HG02623 (cell line): ENCODE results near the gene VAX1.
"Not testable (repeated sequence)": the region's sequence is repeated elsewhere in the genome, so short reads cannot be mapped to it uniquely, and the experiment has no call there.

Source experiments
- ATAC-seq: cut with Tn5 transposase; IDR thresholded peaks from one replicate; pipeline ENCODE4 v1.9.1; 2021; ENCODE audit warnings: moderate library complexity; ENCODE audit not compliant: unreplicated experiment

The VAX1 gene

GRCh38 chr10:117136391-117136975 lies 1.6 kb downstream of the VAX1 start:
- no peak for ATAC-seq

DNA sequence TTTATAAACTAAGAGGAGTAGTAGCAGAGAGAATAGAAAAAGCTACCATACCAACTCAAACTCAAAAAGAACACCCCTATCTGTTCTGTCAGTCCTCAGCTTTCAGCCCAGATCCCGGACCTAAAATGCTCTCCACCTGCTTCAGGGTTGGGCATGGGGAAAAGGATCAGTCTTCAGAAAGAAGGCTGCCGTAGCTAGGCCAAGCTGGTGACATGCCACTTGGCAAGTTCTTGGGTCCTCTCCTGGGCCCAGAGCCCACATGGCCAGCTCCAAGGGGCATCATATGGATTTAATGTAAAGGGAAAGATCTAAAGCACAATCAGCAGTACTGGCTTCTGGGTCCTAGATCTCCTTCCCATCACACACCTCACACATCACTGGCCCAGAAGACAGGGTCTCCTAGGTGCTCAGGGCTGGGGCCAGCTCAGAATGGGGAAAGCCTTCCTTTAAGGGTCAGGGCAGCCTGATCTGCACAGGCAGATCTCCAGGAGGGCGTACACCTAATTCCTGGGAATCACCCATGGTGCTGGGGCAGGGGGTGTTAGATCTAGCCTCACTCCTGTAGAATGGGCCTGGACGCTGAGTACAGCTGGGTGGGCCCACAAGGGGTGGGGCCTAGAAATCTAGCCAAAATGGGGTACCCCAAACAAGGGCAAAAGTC lies 2.5 kb downstream of the VAX1 start:
- no peak for ATAC-seq

DNA sequence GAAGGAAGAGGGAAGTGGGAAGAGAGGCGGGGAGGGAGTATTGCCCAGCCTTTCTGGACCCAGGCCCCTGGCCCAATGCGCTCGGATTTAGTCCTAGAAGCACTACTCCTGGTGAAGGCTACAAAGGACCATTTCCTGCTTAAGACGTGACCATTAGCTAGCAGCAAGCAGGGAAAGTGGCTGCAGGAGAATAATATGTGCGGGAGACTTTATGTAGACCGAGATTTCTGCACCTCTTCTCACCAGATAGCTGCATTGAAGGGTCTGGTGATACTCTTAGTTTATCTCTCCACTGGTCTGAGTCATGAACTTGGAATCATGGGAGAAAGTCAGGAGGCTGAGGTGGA lies 3.1 kb downstream of the VAX1 start:
- no peak for ATAC-seq

GRCh38 chr10:117134306-117135025 lies 3.6 kb downstream of the VAX1 start:
- ATAC-seq: no peak

DNA sequence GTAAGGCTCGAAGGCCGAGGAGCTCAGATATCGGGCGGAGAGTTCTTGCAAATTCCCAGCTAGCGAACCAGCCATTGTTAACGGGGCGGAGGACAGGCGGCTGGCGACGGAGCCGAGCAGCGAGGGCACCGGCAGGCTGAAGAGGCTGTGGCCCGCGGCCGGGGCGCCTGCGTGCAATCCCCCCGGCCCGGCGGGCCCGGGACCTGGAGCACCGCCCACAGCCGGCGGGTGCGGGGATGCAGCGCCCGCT lies 4.1 kb downstream of the VAX1 start:
- no peak for ATAC-seq

- no peak for ATAC-seq
These were observed 4.6 kb downstream of the VAX1 start for GRCh38 chr10:117133273-117134055.

GRCh38 chr10:117132751-117133231 lies 5.3 kb downstream of the VAX1 start:
- ATAC-seq: no peak

DNA sequence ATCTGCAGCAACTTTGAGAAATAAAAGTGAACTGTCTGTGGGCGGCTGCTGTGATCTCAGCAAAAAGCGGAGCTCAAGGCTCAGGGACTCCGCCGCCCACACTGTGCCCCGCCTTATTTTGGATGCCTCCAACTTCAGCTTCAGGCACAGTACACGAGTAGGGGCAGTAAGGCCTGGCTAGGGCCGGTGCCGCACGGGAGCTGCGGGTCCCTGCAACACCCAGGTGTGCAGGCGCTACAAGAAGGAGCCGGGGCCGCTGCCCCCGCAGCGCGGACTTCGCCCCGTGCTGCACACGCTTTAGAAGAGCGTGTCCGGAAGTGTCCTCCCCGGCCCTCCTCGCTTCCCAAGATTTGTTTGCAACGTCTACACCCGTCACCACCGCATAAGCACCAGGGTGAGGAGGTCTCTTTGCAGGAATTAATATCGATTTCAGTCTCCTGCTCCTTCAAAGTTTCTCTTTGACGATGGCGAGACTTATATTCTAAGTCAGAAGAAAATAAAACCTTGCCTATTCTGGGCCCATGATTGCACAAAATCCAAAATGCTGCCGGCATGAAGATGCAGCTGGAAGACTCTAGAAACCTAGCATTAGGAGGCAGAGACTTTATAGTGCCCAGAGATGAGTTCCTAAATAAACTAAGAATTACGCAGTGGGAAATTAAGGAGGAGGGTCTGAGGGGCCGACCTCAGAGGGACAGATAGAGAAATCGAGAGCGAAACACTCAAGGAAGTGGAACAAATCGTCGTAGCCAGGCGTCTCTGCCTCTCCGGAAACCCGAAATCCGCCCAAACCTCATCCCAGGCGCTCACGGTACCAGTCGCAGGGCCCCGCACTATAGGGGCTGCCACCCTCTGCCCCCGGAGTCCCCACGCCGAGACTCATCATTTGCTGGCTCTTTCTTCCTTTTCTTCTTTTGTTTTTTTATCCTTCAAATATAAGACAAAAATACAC lies 6.4 kb downstream of the VAX1 start:
- no peak for ATAC-seq

- ATAC-seq: no peak
These were observed 7.2 kb downstream of the VAX1 start for GRCh38 chr10:117130862-117131375.

DNA sequence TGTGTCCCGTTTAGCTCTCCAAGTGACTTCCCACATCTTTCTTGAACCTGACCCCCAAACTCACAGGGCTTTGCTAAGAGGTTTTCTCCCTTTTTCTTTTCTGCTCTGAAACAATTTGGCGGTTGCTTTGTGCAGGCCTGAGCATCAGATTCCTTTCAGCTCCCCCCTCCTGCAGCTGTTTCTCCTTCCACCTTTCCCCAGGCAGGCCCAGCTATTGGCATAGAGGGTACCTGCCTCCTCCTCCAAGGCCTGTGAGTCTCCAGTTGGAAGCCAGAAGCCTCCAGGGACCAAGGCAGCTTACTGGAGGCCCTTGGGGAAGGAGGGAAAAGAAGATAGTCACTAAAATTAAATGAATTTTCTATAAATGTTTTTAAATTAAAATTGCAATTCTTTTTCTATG lies 7.7 kb downstream of the VAX1 start:
- ATAC-seq: no peak

GRCh38 chr10:117126645-117127044 lies 11.4 kb downstream of the VAX1 start:
- not testable (repeated sequence) for ATAC-seq

DNA sequence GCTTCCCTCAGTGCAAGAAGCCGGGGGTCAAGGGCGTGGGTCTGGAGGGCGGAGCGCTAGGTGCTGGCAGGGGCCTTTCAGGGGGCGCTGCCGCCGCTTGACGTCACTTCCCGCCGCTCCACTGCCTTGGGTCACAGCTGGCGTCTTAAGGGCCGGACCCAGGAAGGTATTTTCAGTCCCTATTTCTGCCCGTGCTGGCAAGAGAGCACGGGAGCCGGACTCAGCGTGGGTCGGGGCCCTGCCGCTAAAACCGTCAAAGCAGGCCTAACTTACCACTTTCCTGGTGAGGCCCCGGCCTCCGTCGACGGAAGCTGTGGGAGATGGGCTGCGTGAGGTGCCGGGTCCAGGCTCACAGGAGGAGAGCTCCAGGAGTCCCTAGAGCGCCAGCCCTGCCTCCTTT lies 12.0 kb downstream of the VAX1 start:
- ATAC-seq: no peak

DNA sequence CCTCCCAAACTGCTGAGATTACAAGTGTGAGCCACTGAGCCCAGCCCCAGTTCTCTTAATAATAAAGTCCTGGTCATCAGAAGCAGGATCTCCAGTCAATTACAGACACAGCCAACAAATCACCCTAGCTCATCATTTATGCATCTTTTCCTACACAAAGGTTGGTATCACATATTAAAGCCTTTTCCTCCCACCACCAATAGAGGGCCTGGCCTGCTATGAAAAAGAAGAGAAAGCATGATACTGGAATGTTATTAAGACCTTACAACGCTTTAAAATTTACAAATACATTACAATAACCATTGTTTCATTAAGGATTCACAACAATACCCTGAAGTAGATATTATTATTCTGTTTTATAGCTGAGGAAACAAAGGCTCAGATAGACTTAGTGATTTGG lies 25.9 kb downstream of the VAX1 start:
- no peak for ATAC-seq

DNA sequence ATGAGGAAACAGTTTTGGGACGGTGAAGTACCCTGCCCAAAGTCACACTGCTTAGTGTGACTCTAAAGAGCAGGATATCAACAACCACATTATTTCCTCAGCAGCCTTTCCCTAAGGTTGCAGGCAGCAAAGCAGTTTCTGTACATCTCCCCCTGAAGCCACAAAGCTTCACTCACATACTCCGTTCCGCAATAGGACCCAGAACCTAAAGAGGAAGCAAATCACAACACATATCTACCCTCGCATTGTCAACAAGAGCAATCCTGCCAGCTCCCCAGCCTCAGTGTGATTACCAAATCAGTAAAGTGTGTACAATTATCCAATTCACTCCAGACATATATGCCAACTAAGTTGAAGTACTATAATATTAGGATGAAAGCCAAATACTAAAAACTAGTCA lies 30.8 kb downstream of the VAX1 start:
- no peak for ATAC-seq

DNA sequence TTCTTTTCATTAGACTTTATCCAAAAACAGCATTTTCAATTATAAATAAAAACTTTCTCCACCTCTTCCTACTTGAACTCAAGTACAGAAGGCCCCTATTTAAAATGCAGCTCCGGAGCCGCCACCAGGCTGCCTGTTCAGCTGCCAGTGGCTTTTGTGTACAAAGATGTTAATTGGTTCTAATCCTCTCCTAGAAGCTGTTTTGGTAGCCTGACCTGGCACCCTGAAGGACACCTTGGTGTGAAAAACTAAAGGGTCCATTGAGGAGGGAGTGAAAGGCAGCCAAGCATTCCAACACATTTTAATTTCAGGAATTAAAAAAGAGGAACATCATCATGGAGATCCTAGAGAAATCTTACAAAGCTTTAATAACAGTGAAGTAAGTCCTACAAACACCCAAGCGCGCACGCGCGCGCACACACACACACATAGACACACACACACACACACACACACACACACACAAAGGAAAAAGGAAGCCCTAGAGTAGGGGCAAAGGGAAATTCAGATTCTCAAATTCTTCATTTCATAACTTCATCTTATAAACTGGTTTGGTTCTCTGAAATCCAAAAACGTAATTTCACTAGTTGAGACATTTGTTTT lies 41.4 kb downstream of the VAX1 start:
- ATAC-seq: no peak

DNA sequence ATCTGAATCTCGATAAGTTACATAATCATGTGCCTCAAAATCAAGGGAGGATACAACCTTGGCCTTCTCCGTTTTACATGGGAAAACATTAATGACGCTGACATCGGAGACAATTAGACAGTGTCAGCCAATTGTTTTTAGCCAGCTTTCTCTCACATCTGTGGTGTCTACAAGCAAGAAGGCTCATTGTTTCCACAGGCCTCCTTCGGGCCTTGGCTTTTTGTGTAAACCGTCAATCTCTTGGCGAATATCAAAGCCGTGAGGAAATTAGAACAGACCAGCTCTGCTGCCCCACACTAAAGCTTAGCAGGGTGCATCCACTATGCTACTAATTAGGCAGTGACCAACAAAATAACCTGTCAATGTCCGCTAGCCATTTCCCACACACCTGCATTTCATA lies 43.2 kb downstream of the VAX1 start:
- ATAC-seq: no peak

- ATAC-seq: no peak
These were observed 45.7 kb downstream of the VAX1 start for GRCh38 chr10:117092386-117092785.

- no peak for ATAC-seq
These were observed 47.2 kb downstream of the VAX1 start for GRCh38 chr10:117090834-117091233.

GRCh38 chr10:117087521-117087920 lies 50.5 kb downstream of the VAX1 start:
- no peak for ATAC-seq

- no peak for ATAC-seq
These were observed 51.5 kb downstream of the VAX1 start for GRCh38 chr10:117086546-117086945.
